HG02571 (cell line): Measurements from ENCODE around the gene BOD1L1.

Source experiments
- ATAC-seq: cut with Tn5 transposase; IDR thresholded peaks from one replicate; pipeline ENCODE4 v1.9.1; 2021; ENCODE audit warnings: mild to moderate bottlenecking, moderate library complexity; ENCODE audit not compliant: unreplicated experiment

Gene BOD1L1

GRCh38 chr4:13540446-13541175 lies 86.9 kb downstream of the BOD1L1 start:
- no peak for ATAC-seq

GRCh38 chr4:13539619-13540445 lies 87.7 kb downstream of the BOD1L1 start:
- no peak for ATAC-seq

- ATAC-seq = no peak
Measured at GRCh38 chr4:13539047-13539618, 88.4 kb downstream of the BOD1L1 start.

GRCh38 chr4:13538427-13538973 lies 89.0 kb downstream of the BOD1L1 start:
- ATAC-seq = no peak

- ATAC-seq = no peak
Measured at GRCh38 chr4:13537832-13538177, 89.7 kb downstream of the BOD1L1 start.

GRCh38 chr4:13537011-13537831 lies 90.3 kb downstream of the BOD1L1 start:
- ATAC-seq = no peak

- ATAC-seq = no peak
Measured at GRCh38 chr4:13536607-13537006, 90.9 kb downstream of the BOD1L1 start.

- ATAC-seq = no peak
Measured at GRCh38 chr4:13535708-13536361, 91.7 kb downstream of the BOD1L1 start.

GRCh38 chr4:13535118-13535517 lies 92.4 kb downstream of the BOD1L1 start:
- ATAC-seq = no peak

- ATAC-seq = no peak
Measured at GRCh38 chr4:13534344-13535063, 93.0 kb downstream of the BOD1L1 start.

GRCh38 chr4:13533670-13534343 lies 93.7 kb downstream of the BOD1L1 start:
- ATAC-seq = no peak

GRCh38 chr4:13531625-13531998 lies 95.9 kb downstream of the BOD1L1 start:
- ATAC-seq = no peak

- no peak for ATAC-seq
Measured at GRCh38 chr4:13530823-13531624, 96.5 kb downstream of the BOD1L1 start.

- ATAC-seq = no peak
Measured at GRCh38 chr4:13529128-13529919, 98.2 kb downstream of the BOD1L1 start.

GRCh38 chr4:13528821-13529127 lies 98.8 kb downstream of the BOD1L1 start:
- ATAC-seq = no peak

- peak; percentile 73 for ATAC-seq
Measured at GRCh38 chr4:13527981-13528820, 99.3 kb downstream of the BOD1L1 start.
